ENCODE data around the gene JMJD1C. TPM values are rescaled to one million over a fixed set of nuclear protein-coding genes. Genes with fewer than 3 reads are reported as not detected.

JMJD1C gene
- total RNA-seq, 1 donor from 2014 or later = 143 TPM

GRCh38 chr10:63331586-63331985, 134.2 kb downstream of the JMJD1C start:
- Histone ChIP-seq H3K4me1 (no peaks in the 10 kb centered on the region), H3K4me2 (no peak overlapping the region), H4K20me1 (ENCODE audit: low read depth) (no peaks in the 10 kb centered on the region), H3K36me3 (no peaks in the 10 kb centered on the region), H3K79me2 (ENCODE audit: low read depth) (peaks cover 79% of the 10 kb centered on the region), H3K9me3 (ENCODE audit: low read depth) (no peaks in the 10 kb centered on the region), H3K27ac (no peak overlapping the region), H3K27me3 (no peaks in the 10 kb centered on the region), H3K9ac (no peak overlapping the region), H2AFZ (replicated peaks) (no peak overlapping the region), H3K4me3 (no peak overlapping the region), H3F3A (ENCODE audit: low read depth) (no peaks in the 10 kb centered on the region)
- H3K27ac Mint-ChIP-seq = no peak overlapping the region
- no peak for TF ChIP-seq EZH2 (IDR thresholded peaks at IDR 0.05)
- TF ChIP-seq EZH2phosphoT487 (IDR thresholded peaks at IDR 0.05) = no peak
- no peak for TF ChIP-seq CTCF (IDR thresholded peaks at IDR 0.05)
- DNase-seq (ENCODE audit: low spot score) = no peak
- no peaks in the 10 kb centered on the region for H3K27me3 Mint-ChIP-seq (ENCODE audit: insufficient read depth, low read depth)
- no peaks in the 10 kb centered on the region for H3K4me1 Mint-ChIP-seq
- no peaks in the 10 kb centered on the region for H3K36me3 Mint-ChIP-seq
- H3K9me3 Mint-ChIP-seq = no peaks in the 10 kb centered on the region
- no peak overlapping the region for H3K4me3 Mint-ChIP-seq

- H3K4me3 Mint-ChIP-seq = no peak overlapping the region
- Histone ChIP-seq H3K4me2 (no peak overlapping the region), H3K9ac (no peak overlapping the region), H3F3A (ENCODE audit: low read depth) (no peaks in the 10 kb centered on the region), H3K27ac (no peak overlapping the region), H3K4me3 (no peak overlapping the region), H3K27me3 (no peaks in the 10 kb centered on the region), H3K79me2 (ENCODE audit: low read depth) (peaks cover 96% of the 10 kb centered on the region), H3K4me1 (peaks cover 12% of the 10 kb centered on the region), H3K9me3 (ENCODE audit: low read depth) (no peaks in the 10 kb centered on the region), H3K36me3 (no peaks in the 10 kb centered on the region), H2AFZ (replicated peaks) (no peak overlapping the region), H4K20me1 (ENCODE audit: low read depth) (peaks cover 17% of the 10 kb centered on the region)
- no peak overlapping the region for H3K27ac Mint-ChIP-seq
- H3K9me3 Mint-ChIP-seq = peaks cover 2% of the 10 kb centered on the region
- no peak for DNase-seq (ENCODE audit: low spot score)
- no peak for TF ChIP-seq EZH2phosphoT487 (IDR thresholded peaks at IDR 0.05)
- H3K4me1 Mint-ChIP-seq = peaks cover 12% of the 10 kb centered on the region
- H3K36me3 Mint-ChIP-seq = peaks cover 12% of the 10 kb centered on the region
- peaks cover 2% of the 10 kb centered on the region for H3K27me3 Mint-ChIP-seq (ENCODE audit: insufficient read depth, low read depth)
These were observed 141.3 kb downstream of the JMJD1C start for GRCh38 chr10:63324495-63324854.

- H3K4me2 ChIP-seq = no peak overlapping the region
- H3K27ac Mint-ChIP-seq = no peak overlapping the region
- peaks cover 15% of the 10 kb centered on the region for H3K36me3 Mint-ChIP-seq
These were observed 141.9 kb downstream of the JMJD1C start for GRCh38 chr10:63323701-63324494.

More at GRCh38 chr10:63323701-63324494, 141.9 kb downstream of the JMJD1C start:
- Histone ChIP-seq H3K36me3 (no peaks in the 10 kb centered on the region), H3K4me3 (no peak overlapping the region), H3K27ac (no peak overlapping the region), H3K9me3 (ENCODE audit: low read depth) (no peaks in the 10 kb centered on the region), H3K27me3 (no peaks in the 10 kb centered on the region), H3K9ac (no peak overlapping the region), H2AFZ (replicated peaks) (no peak overlapping the region), H3K4me1 (peaks cover 12% of the 10 kb centered on the region), H4K20me1 (ENCODE audit: low read depth) (peaks cover 17% of the 10 kb centered on the region), H3K79me2 (ENCODE audit: low read depth) (peaks cover 92% of the 10 kb centered on the region), H3F3A (ENCODE audit: low read depth) (no peaks in the 10 kb centered on the region)
- H3K4me1 Mint-ChIP-seq = peaks cover 13% of the 10 kb centered on the region
- no peak for TF ChIP-seq CTCF (IDR thresholded peaks at IDR 0.05)
- H3K27me3 Mint-ChIP-seq (ENCODE audit: insufficient read depth, low read depth) = peaks cover 2% of the 10 kb centered on the region
- no peak for DNase-seq (ENCODE audit: low spot score)
- peaks cover 2% of the 10 kb centered on the region for H3K9me3 Mint-ChIP-seq
- no peak overlapping the region for H3K4me3 Mint-ChIP-seq
